ENCODE measurements around the gene GGNBP2. TPM values are rescaled to one million over a fixed set of nuclear protein-coding genes. Genes with fewer than 3 reads are reported as not detected.

GGNBP2 gene
- polyA plus RNA-seq, 3 donors: 22.3 to 89.5 (median 31.5) TPM

- Histone ChIP-seq H3K36me3 (replicated peaks in 1 of 2; ENCODE audit: control insufficient read depth in 1 of 2, insufficient read depth in 2 of 2, low read length in 2 of 2) (peaks cover 18 to 38% of the 10 kb centered on the region in 2 donors), H3K79me2 (ENCODE audit: insufficient read depth, low read length) (peaks cover 16% of the 10 kb centered on the region)
- intact Hi-C loops (cut with micrococcal nuclease): loop anchor here (5.0 kb wide), 2 partner anchors 40 to 45 kb away; partner anchors contain the start of gene ZNHIT3 (in 1 of the 2)
Observed at GRCh38 chr17:36532435-36532975, 12.2 kb upstream of the GGNBP2 start.

More at GRCh38 chr17:36532435-36532975, 12.2 kb upstream of the GGNBP2 start:
- Mint-ChIP-seq H3K36me3 (peaks cover 27 to 33% of the 10 kb centered on the region in 2 donors), H3K4me1 (peaks cover 25% of the 10 kb centered on the region), H3K9me3 (no peaks in the 10 kb centered on the region), H3K27me3 (ENCODE audit: low read depth in 3 of 3) (peaks cover 0 to 2% (median 0%) of the 10 kb centered on the region in 3 donors), H3K27ac (peak overlapping the region in 1 of 7 donors; percentile 6), H3K4me3 (no peak overlapping the region)
- Histone ChIP-seq H4K20me1 (ENCODE audit: insufficient read depth, low read length) (no peaks in the 10 kb centered on the region), H3K4me3 (replicated peaks in 1 of 3; ENCODE audit: low read depth in 2 of 3, low read length in 3 of 3) (no peak overlapping the region), H3K9ac (ENCODE audit: insufficient read depth, low read length, poor library complexity, severe bottlenecking) (no peak overlapping the region), H3K4me2 (replicated peaks; ENCODE audit: extremely low read depth, low read length, poor library complexity, severe bottlenecking) (no peak overlapping the region), H3K4me1 (ENCODE audit: control insufficient read depth in 1 of 2, insufficient read depth in 2 of 2, low read length in 2 of 2) (peaks cover 15 to 27% of the 10 kb centered on the region in 2 donors), H3K9me3 (replicated peaks in 1 of 2; ENCODE audit: control insufficient read depth in 1 of 2, insufficient read depth in 1 of 2, low read length in 2 of 2) (no peaks in the 10 kb centered on the region), H2AFZ (ENCODE audit: insufficient read depth, low read depth, low read length, poor library complexity, severe bottlenecking) (no peak overlapping the region), H3K27me3 (ENCODE audit: control insufficient read depth in 2 of 2, insufficient read depth in 2 of 2, low read length in 2 of 2) (no peaks in the 10 kb centered on the region), H3K27ac (ENCODE audit: low read depth in 1 of 2, low read length in 2 of 2) (no peak overlapping the region)
- no peak for TF ChIP-seq CTCF (IDR thresholded peaks at IDR 0.05)
- no peak for DNase-seq
- no CpG with 5 or more reads among the region's 2 CpGs for WGBS (ENCODE audit: insufficient coverage)

All from CD14-positive monocyte (primary cell).